Femur (tissue), 1 donor: ENCODE data around the gene PKNOX1.
"Not testable (repeated sequence)": the region's sequence is repeated elsewhere in the genome, so short reads cannot be mapped to it uniquely, and the experiment has no call there.

Experiments used
- DNase-seq: peaks from one replicate; pipeline ENCODE4 v3.0.0-alpha.2; 2017

Gene PKNOX1

DNA sequence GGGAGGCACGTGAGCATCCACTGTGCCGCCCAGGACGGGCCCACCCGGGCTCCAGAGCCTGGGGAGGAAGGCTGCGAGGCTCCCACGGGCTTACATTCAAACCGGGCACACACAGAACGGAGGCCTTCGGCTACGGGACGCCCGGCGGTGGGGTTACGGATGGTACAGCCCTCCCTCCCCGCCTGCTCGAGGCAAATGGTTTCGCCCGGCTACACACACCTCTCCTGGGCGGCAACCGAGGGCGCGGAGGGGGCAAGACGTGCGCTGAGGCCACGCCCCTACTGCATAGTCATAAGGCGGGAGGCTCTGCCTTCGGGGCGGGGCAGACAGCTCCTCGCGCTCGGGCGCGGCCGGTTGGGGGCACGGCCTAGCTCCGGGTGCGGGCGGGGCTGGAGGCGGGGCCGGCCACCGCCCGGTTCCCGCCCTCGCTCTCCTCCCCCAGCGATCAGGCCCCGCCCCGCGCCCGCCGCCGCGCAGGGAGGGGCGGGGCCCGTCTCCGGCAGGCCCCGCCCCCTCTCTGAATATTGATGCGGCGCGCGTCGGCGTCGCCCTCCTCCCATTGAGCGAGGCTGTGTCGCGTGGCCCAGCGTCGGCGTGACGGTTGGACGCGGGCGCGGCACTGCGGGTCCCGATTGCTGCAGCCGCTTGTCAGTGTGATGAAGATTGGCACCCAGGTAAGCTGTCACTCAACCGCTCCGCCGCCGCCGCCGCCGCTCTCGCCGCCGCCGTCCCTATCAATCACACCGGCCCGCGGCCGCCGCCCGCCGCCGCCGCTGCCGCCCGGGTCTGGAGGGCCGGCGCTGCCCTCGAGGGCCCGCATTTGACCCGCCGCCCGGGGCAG, at the start of gene PKNOX1:
PKNOX1 (plus strand) TSS at position 572 of the 841 bp plus-strand sequence. CDS start 29,820 bp downstream, outside the sequence.
- DNase-seq = peak; percentile 99

GRCh38 chr21:42925114-42925926, 49.0 kb upstream of the PKNOX1 start, which contains the start of gene ERVH48-1:
ERVH48-1 (minus strand) TSS chr21:42925630; CDS start chr21:42919006, 6,624 bp downstream.
- no peak for DNase-seq

DNA sequence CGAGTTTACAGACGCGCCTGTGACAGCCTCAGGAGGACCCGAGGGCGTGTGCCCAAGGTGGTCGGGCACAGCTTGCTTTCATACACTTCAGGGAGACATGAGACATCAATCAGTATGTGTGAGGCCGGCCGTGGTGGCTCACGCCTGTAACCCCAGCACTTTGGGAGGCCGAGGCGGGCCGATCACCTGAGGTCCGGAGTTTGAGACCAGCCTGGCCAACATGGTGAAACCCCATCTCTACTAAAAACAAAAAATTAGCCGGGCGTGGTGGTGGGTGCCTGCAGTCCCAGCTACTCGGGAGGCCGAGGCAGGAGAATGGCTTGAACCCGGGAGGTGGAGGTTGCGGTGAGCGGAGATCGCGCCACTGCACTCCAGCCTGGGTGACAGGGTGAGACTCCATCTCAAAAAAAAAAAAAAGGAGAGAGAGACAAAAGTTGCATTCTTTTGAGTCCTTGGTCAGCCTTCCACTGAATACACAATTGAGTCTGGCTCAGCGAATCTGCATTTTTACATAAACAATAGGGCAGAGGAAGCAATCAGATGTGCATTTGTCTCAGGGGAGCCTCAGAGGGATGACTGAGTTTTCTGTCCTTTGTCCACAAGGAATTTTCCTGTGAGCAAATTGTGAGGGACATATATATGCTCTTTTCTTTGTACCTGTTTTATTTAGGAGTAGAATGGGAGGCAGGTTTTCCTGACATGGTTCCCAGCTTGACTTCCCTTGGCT, 46.7 kb upstream of the PKNOX1 start:
- not testable (repeated sequence) for DNase-seq

- no peak for DNase-seq
These were observed 44.4 kb upstream of the PKNOX1 start for GRCh38 chr21:42929969-42930368.

- DNase-seq = no peak
These were observed 42.7 kb upstream of the PKNOX1 start for GRCh38 chr21:42931560-42932235.

GRCh38 chr21:42932378-42933136, 41.8 kb upstream of the PKNOX1 start:
- not testable (repeated sequence) for DNase-seq

DNA sequence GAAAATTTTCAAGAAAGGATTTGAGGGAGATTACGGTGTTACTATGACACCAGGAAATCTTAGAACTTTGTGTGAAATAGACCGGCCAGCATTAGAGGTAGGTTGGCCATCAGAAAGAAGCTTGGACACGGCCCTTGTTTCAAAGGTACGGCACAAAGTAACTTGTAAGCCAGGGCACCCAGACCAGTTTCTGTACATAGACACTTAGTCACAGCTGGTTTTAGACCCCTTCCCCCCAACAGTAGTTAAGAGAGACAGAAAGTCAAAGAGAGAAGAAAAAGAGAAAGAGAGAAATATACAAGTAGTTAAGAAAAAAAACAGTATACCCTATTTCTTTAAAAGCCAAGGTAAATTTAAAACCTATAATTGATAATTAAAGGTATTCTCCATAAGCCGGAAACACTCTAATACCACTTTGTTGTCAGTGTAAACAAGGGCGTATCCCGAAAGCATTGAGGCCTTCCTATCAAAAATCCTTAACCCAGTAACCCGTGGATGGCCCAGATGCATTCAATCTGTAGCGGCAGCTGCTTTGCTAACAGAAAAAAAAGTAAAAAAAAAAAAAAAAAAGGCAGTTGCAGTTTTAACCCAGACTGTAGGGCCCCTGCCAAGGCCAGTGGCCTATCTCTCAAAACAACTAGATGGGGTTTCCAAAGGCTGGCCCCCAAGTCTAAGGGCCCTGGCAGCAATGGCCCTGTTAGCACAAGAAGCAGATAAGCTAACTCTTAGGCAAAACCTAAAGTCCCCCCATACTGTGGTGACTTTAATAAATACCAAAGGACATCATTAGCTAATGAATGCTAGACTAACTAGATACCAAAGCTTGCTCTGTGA, 41.0 kb upstream of the PKNOX1 start:
- DNase-seq = not testable (repeated sequence)

GRCh38 chr21:42933973-42934372, 40.4 kb upstream of the PKNOX1 start:
- not testable (repeated sequence) for DNase-seq

- not testable (repeated sequence) for DNase-seq
These were observed 38.0 kb upstream of the PKNOX1 start for GRCh38 chr21:42936360-42936759.

DNA sequence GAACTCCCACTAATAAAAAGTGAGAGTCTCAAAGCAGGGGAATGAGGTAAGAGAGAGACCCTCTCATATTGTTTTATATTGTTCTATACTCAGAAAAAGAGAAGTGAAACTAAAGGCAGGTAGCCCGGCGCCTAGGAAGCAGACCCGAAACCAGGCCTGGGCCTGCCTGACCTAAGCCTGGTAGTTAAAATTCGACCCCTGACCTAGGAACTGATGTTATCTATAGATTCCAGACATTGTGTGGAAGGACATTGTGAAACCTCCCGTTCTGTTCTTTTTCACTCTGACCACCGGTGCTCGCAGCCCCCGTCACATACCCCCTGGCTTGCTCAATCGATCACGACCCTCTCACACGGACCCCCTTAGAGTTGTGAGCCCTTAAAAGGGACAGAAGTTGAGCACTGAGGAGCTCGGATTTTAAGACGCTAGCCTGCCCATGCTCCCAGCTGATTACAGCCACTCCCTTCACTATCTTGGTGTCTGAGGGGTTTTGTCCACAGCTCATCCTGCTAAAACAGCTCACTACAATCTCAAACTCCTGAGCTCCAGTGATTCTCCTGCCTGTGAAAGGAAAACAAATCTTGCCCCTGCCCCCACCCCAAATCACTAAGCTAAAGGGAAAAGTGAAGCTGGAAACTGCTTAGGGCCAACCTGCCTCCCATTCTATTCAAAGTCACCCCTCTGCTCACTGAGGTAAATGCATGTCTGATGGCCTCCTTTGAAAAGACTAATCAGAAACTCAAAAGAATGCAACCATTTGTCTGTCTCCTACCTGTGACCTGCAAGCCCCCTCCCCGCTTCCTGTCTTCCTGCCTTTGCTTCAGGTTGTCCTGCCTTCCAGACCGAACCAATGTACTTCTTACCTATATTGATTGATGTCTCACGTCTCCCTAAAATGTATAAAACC, 37.1 kb upstream of the PKNOX1 start:
- DNase-seq = not testable (repeated sequence)

DNA sequence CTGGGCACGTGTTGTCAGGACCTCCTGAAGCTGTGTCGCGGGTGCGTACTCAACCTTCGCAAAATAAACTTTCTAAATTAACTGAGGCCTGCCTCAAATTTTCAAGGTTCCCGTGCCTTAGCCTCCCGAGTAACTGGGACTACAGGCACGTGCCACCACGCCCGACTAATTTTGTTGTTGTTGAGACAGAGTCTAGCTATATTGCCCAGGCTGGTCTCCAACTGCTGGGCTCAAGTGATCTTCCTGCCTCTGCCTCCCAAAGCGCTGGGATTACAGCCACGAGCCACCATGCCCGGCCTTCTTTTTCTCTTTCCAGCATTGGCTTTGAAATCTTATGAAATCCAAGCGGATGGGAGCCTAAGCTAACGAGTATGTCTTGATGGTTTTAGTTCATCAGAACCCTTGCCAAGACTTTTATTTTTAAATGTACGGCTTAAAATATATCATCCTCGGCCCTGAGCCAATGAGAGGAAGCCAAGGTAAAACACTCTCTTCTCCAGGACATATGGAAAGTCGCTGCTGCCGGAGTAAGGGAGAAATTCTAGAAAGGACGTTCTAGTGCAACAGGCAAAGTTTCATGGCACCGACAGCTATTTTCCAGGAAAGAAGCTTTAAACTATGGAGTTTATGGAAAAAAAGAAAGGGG, 36.3 kb upstream of the PKNOX1 start:
- DNase-seq = peak; percentile 86

GRCh38 chr21:42938606-42938995, 35.8 kb upstream of the PKNOX1 start:
- not testable (repeated sequence) for DNase-seq

- DNase-seq = peak; percentile 94
These were observed 34.6 kb upstream of the PKNOX1 start for GRCh38 chr21:42939582-42940413.

DNA sequence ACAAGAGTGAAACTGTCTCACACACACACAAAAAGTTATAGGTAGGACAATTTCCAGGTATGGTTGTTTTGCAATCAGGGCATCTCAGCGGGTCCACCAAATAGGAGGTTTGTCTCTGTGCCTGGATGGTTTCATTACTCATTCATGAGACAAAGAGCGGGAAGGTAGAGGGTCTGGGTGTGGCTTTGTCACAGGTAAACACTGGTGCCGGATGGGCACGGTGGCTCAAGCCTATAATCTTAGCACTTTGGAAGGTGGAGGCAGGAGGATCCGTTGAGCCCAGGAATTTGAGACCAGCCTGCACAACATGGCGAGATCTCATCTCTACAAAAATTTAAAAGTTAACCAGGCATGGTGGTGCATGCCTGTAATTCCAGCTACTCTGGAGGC, 32.7 kb upstream of the PKNOX1 start:
- DNase-seq = no peak

GRCh38 chr21:42942244-42942643, 32.1 kb upstream of the PKNOX1 start:
- no peak for DNase-seq

DNA sequence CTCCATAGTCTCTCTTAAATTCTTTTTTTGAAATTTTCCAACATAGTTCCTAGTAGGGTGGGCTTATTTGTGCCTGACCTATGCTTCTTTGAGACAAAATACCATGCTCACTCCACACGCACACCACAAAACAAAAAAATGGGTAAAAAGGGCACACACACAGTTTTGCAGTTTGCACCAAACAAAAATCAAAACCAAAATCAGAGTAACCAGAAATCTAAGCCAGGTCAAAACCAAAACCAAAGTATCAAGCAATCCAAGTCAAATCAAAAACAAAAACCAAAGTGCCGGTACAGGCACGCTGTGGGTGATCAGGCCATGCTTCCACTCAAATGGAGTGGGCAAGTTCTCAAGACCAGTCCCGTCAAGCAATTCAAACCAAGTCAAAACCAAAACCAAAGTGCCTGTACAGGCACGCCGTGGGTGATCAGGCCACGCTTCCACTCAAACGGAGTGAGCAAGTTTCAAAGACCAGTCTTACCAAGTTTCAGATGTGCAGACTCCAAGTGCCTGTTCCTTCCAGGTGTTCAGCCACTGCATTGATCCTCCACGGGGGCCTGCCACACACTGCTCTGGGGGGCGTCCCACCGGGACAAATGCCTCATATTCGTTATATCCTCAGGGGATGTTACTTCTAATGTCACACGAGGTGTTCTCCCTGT, 25.1 kb upstream of the PKNOX1 start:
- not testable (repeated sequence) for DNase-seq

- DNase-seq = not testable (repeated sequence)
These were observed 23.2 kb upstream of the PKNOX1 start for GRCh38 chr21:42951193-42951592.
